Endothelial cell of umbilical vein (primary cell): ENCODE results near the gene CERS6. TPM values are rescaled to one million over a fixed set of nuclear protein-coding genes. Genes with fewer than 3 reads are reported as not detected.

Experiments
- BruUV-seq: library from RNA; stranded (reverse); fragments of 400-500 nt; replicated peaks from 2 replicates; lab custom pipeline; 2021; lab: Mats Ljungman, UMichigan
- CTCF ChIA-PET: fragments of 300-600, 350-600 bp; sonication (Branson Sonifier 250); formaldehyde crosslinking; loops from one replicate; lab custom pipeline; 2021; ENCODE audit warnings: antibody characterized with exemption, inconsistent platforms; lab: Charles Lee
- POLR2A ChIA-PET: fragments of 300-600, 350-600 bp; sonication (Branson Sonifier 250); formaldehyde crosslinking; loops from one replicate; lab custom pipeline; 2021; ENCODE audit warnings: antibody characterized with exemption, inconsistent platforms; lab: Charles Lee
- DNase-seq: peaks from one replicate; pipeline ENCODE4 v3.0.0-alpha.2; 2011; ENCODE audit warnings: low read depth, low spot score
- FAIRE-seq: peaks from 2 replicates; lab custom pipeline; 2011; peaks lifted over from hg19 to GRCh38; lab: Jason Lieb, UNC
- H2AFZ ChIP-seq: 2 replicates; pipeline ENCODE4 v1.6.0; 2012; ENCODE audit warnings: low read depth, low read length, control low read depth, inconsistent platforms
- H3K27ac ChIP-seq: 2 replicates; pipeline ENCODE4 v1.5.1; 2011; ENCODE audit warnings: low read depth, mild to moderate bottlenecking, control low read depth, low read length, moderate library complexity; ENCODE audit not compliant: insufficient read depth
- H3K27me3 ChIP-seq, 2 experiments: 2 replicates each; pipeline versions ENCODE4 v1.6.0 to v1.6.1; 2011; ENCODE audit warnings: low read length in 2 of 2, mixed read lengths in 1 of 2; ENCODE audit not compliant: control insufficient read depth in 2 of 2, insufficient read depth in 2 of 2
- H3K36me3 ChIP-seq, 2 experiments: 2 replicates in 1 of 2; 3 replicates in 1 of 2; pipeline ENCODE4 v1.5.1; 2011; ENCODE audit warnings: low read length in 2 of 2, mild to moderate bottlenecking in 1 of 2, moderate library complexity in 1 of 2; ENCODE audit not compliant: control insufficient read depth in 2 of 2, insufficient read depth in 2 of 2; ENCODE audit errors: extremely low read depth in 1 of 2
- H3K4me1 ChIP-seq: 3 replicates; pipeline ENCODE4 v1.5.1; 2011; ENCODE audit warnings: mild to moderate bottlenecking, low read length; ENCODE audit not compliant: control insufficient read depth, insufficient read depth; ENCODE audit errors: extremely low read depth
- H3K4me2 ChIP-seq: 2 replicates; pipeline ENCODE4 v1.6.1; 2011; ENCODE audit warnings: low read length, control low read depth, mixed read lengths; ENCODE audit not compliant: insufficient read depth
- H3K4me3 ChIP-seq, 3 experiments: fragments of 200-600 bp in 1 of 3; sonication (generic), shearing (Covaris generic) in 1 of 3; replicated peaks in 1 of 3; 2 replicates each; pipeline ENCODE4 v1.5.1; 2011 to 2016; ENCODE audit warnings: control low read depth in 3 of 3, low read length in 3 of 3, mild to moderate bottlenecking in 2 of 3, inconsistent platforms in 1 of 3, low read depth in 1 of 3, moderate library complexity in 1 of 3; ENCODE audit not compliant: insufficient read depth in 1 of 3
- H3K79me2 ChIP-seq: 2 replicates; pipeline ENCODE4 v1.6.0; 2012; ENCODE audit warnings: low read length, inconsistent platforms; ENCODE audit not compliant: control insufficient read depth, insufficient read depth
- H3K9ac ChIP-seq: replicated peaks from 2 replicates; pipeline ENCODE3; 2011; ENCODE audit warnings: low read length, control low read depth; ENCODE audit not compliant: insufficient read depth; ENCODE audit errors: extremely low read depth
- H3K9me1 ChIP-seq: replicated peaks from 3 replicates; pipeline ENCODE4 v1.6.0; 2011; ENCODE audit warnings: mild to moderate bottlenecking, low read length; ENCODE audit not compliant: control insufficient read depth, insufficient read depth; ENCODE audit errors: extremely low read depth
- H3K9me3 ChIP-seq: replicated peaks from 2 replicates; pipeline ENCODE4 v1.5.1; 2012; ENCODE audit warnings: low read length, inconsistent platforms; ENCODE audit not compliant: control insufficient read depth, insufficient read depth
- H4K20me1 ChIP-seq: replicated peaks from 2 replicates; pipeline ENCODE3; 2011; ENCODE audit warnings: mild to moderate bottlenecking, low read length; ENCODE audit not compliant: control insufficient read depth, insufficient read depth; ENCODE audit errors: extremely low read depth
- EZH2 ChIP-seq: IDR thresholded peaks from 2 replicates; pipeline ENCODE4 v1.6.1; 2012; ENCODE audit warnings: borderline replicate concordance, low read depth, mild to moderate bottlenecking, moderate library complexity, low read length, inconsistent platforms; ENCODE audit not compliant: severe bottlenecking
- FOS ChIP-seq: IDR thresholded peaks from 2 replicates; pipeline ENCODE4 v1.6.1; 2011; ENCODE audit warnings: mild to moderate bottlenecking, low read length, moderate library complexity, borderline replicate concordance; ENCODE audit not compliant: insufficient read depth
- GATA2 ChIP-seq: IDR thresholded peaks from 2 replicates; pipeline ENCODE4 v1.7.0; 2011; ENCODE audit warnings: low read depth, mild to moderate bottlenecking, moderate library complexity, mixed read lengths, low read length; ENCODE audit not compliant: insufficient read length, insufficient read depth
- JUN ChIP-seq: IDR thresholded peaks from 2 replicates; pipeline ENCODE4 v1.6.1; 2011; ENCODE audit warnings: borderline replicate concordance, low read depth; ENCODE audit not compliant: insufficient read length, insufficient read depth
- MYC ChIP-seq: IDR thresholded peaks from one replicate; pipeline ENCODE4 v1.6.1; 2011; ENCODE audit warnings: mild to moderate bottlenecking, low read depth, low read length
- POLR2A ChIP-seq: IDR thresholded peaks from 2 replicates; pipeline ENCODE4 v1.6.1; 2012; ENCODE audit warnings: low read depth, mild to moderate bottlenecking, control low read depth, low read length
- POLR2AphosphoS5 ChIP-seq: IDR thresholded peaks from 2 replicates; pipeline ENCODE4 v1.6.1; 2012; ENCODE audit warnings: low read depth, mild to moderate bottlenecking, control low read depth, low read length, moderate library complexity; ENCODE audit not compliant: insufficient read depth
- dilution Hi-C: fragments of 300-500 bp; cut with MboI; formaldehyde crosslinking; loops from one replicate; pipeline ENCODE4 v1.15.0; 2019; ENCODE audit warnings: low sequenced_read_pairs; ENCODE audit not compliant: extremely low pct_ligation_motif_present
- intact Hi-C: fragments of 100-400 bp; cut with micrococcal nuclease; formaldehyde crosslinking; loops from one replicate; pipeline ENCODE4 v1.10.0; 2022
- polyA plus RNA-seq, 4 experiments: library from polyadenylated mRNA; depleted of rRNA in 3 of 4; stranded (reverse) in 3 of 4; unstranded in 1 of 4; fragments of >200 nt; gene quantifications; 2 replicates each; pipeline versions ENCODE4 v1.2.1 to v1.2.3, GENCODE V29; 2011 to 2012; ENCODE audit warnings: missing spikeins in 1 of 4
- total RNA-seq: library from RNA; stranded (reverse); gene quantifications from 2 replicates; pipeline ENCODE4 v1.2.3, GENCODE V29; 2021
- TF ChIP-seq, protein P1 (sequence below): IDR thresholded peaks from 2 replicates; pipeline ENCODE4 v1.6.1; 2011; ENCODE audit not compliant: insufficient read depth, insufficient read length
- TF ChIP-seq, protein P2 (sequence below), 2 donors: IDR thresholded peaks; 1 replicate in 1 of 2; 2 replicates in 1 of 2; pipeline ENCODE4 v1.5.1; 2011; ENCODE audit warnings: low read length in 2 of 2, mild to moderate bottlenecking in 2 of 2, moderate library complexity in 2 of 2, control low read depth in 1 of 2, inconsistent platforms in 1 of 2, low read depth in 1 of 2; ENCODE audit not compliant: insufficient read depth in 1 of 2; ENCODE audit errors: extremely low read depth in 1 of 2

CERS6 gene
- total and polyA plus RNA-seq, 2 donors (not counting 3 experiments of a cell fraction or from before 2014, with no cell fraction given): 2.7 to 11.7 TPM

DNA sequence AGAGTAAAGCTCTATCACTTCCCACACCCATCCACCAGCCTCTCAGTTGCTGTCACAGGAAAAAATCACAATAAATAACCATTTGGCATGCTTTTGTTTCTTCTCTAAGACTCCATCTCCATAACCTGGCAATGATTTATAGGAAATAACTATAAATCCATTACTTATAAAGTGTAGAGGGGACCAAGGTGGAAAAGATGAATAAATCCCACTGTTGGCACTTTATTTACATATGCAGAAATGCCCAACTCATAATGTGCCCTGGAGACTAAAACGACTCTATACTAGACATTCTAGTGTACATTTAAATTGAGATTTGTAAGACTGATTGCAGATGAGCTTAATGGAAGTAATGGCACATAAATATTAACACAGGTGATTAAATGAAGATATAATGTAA lies 338.9 kb downstream of the CERS6 start:
- CTCF ChIA-PET: interaction anchor here (1.3 kb wide), 1 partner anchor 10 kb away, joined by 3 read pairs; no protein-coding TSS in a partner anchor
- intact Hi-C loops: no loop called here
- H3K27me3 ChIP-seq: no peaks in the 10 kb centered on the region
- DNase-seq: no peak
- H3K9me1 ChIP-seq: no peaks in the 10 kb centered on the region
- BruUV-seq: no TSS peak
- H3K79me2 ChIP-seq: no peaks in the 10 kb centered on the region
- peaks cover 13% of the 10 kb centered on the region for H3K4me1 ChIP-seq
- no peak overlapping the region for H3K4me2 ChIP-seq
- no peak overlapping the region for H2AFZ ChIP-seq
- H3K27ac ChIP-seq: no peak overlapping the region
- no peak for FAIRE-seq
- H3K9ac ChIP-seq: no peak overlapping the region
- H4K20me1 ChIP-seq: no peaks in the 10 kb centered on the region
- TF ChIP-seq JUN (no peak), GATA2 (no peak), POLR2AphosphoS5 (no peak), FOS (no peak), POLR2A (no peak), EZH2 (no peak), MYC (no peak)
- TF ChIP-seq, protein P1, sequence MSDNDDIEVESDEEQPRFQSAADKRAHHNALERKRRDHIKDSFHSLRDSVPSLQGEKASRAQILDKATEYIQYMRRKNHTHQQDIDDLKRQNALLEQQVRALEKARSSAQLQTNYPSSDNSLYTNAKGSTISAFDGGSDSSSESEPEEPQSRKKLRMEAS: no peak
- TF ChIP-seq, protein P2, sequence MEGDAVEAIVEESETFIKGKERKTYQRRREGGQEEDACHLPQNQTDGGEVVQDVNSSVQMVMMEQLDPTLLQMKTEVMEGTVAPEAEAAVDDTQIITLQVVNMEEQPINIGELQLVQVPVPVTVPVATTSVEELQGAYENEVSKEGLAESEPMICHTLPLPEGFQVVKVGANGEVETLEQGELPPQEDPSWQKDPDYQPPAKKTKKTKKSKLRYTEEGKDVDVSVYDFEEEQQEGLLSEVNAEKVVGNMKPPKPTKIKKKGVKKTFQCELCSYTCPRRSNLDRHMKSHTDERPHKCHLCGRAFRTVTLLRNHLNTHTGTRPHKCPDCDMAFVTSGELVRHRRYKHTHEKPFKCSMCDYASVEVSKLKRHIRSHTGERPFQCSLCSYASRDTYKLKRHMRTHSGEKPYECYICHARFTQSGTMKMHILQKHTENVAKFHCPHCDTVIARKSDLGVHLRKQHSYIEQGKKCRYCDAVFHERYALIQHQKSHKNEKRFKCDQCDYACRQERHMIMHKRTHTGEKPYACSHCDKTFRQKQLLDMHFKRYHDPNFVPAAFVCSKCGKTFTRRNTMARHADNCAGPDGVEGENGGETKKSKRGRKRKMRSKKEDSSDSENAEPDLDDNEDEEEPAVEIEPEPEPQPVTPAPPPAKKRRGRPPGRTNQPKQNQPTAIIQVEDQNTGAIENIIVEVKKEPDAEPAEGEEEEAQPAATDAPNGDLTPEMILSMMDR (IDR thresholded peaks at IDR 0.05; ENCODE audit: extremely low read depth in 1 of 2, insufficient read depth in 1 of 2, low read depth in 1 of 2, low read length in 2 of 2): no peak
- H3K36me3 ChIP-seq: no peaks in the 10 kb centered on the region
- dilution Hi-C loops: no loop called here
- no peak overlapping the region for H3K4me3 ChIP-seq
- POLR2A ChIA-PET: no interaction called here
- no peaks in the 10 kb centered on the region for H3K9me3 ChIP-seq
